Glutamatergic neuron (in vitro differentiated cells): ENCODE results near the gene AAMP. TPM values are rescaled to one million over a fixed set of nuclear protein-coding genes. Genes with fewer than 3 reads are reported as not detected.
A peak's percentile ranks its signal among the peaks of the same experiment; 100 is the strongest.

ENCODE experiments used
- DNase-seq: peaks from one replicate; pipeline ENCODE4 v3.0.0; 2022
- H3K27ac Mint-ChIP-seq: one replicate; pipeline ENCODE4 v1.8.0; 2020; ENCODE audit warnings: mild to moderate bottlenecking, mixed read lengths, inconsistent platforms; ENCODE audit not compliant: unreplicated experiment
- H3K27me3 Mint-ChIP-seq: one replicate; pipeline ENCODE4 v1.8.0; 2020; ENCODE audit warnings: mild to moderate bottlenecking, moderate library complexity, mixed read lengths, inconsistent platforms; ENCODE audit not compliant: unreplicated experiment
- H3K36me3 Mint-ChIP-seq: one replicate; pipeline ENCODE4 v1.8.0; 2020; ENCODE audit warnings: mild to moderate bottlenecking, mixed read lengths, inconsistent platforms; ENCODE audit not compliant: unreplicated experiment
- H3K4me1 Mint-ChIP-seq: one replicate; pipeline ENCODE4 v1.8.0; 2020; ENCODE audit warnings: mild to moderate bottlenecking, low read depth, mixed read lengths, inconsistent platforms; ENCODE audit not compliant: unreplicated experiment
- H3K4me3 Mint-ChIP-seq: one replicate; pipeline ENCODE4 v1.8.0; 2020; ENCODE audit warnings: mild to moderate bottlenecking, mixed read lengths, inconsistent platforms; ENCODE audit not compliant: unreplicated experiment
- H3K9me3 Mint-ChIP-seq: one replicate; pipeline ENCODE4 v1.8.0; 2020; ENCODE audit warnings: mild to moderate bottlenecking, moderate library complexity, mixed read lengths, inconsistent platforms; ENCODE audit not compliant: unreplicated experiment
- CTCF ChIP-seq: fragments of 200-600 bp; sonication (generic); IDR thresholded peaks from one replicate; pipeline ENCODE4 v1.5.0; 2021; ENCODE audit not compliant: partially characterized antibody, unreplicated experiment
- total RNA-seq: library from RNA; stranded (reverse); fragmentation: NEBNext Ultra II Directional; extraction: Animal tissue kit (Norgen Biotek cat#: 25700); gene quantifications from one replicate; pipeline ENCODE4 v1.2.1, GENCODE V29; 2021; ENCODE audit not compliant: unreplicated experiment

AAMP gene
- total RNA-seq, 1 donor from 2014 or later, result 64.6 TPM

GRCh38 chr2:218282173-218282991 lies 12.4 kb upstream of the AAMP start:
- DNase-seq, result no peak
- Mint-ChIP-seq H3K27ac (no peak overlapping the region), H3K4me3 (no peak overlapping the region), H3K36me3 (no peaks in the 10 kb centered on the region), H3K4me1 (peaks cover 15% of the 10 kb centered on the region), H3K27me3 (peaks cover 5% of the 10 kb centered on the region), H3K9me3 (peaks cover 2% of the 10 kb centered on the region)
- TF ChIP-seq CTCF, result no peak

- Mint-ChIP-seq H3K27ac (no peak overlapping the region), H3K9me3 (peaks cover 2% of the 10 kb centered on the region), H3K4me1 (peaks cover 11% of the 10 kb centered on the region), H3K36me3 (no peaks in the 10 kb centered on the region), H3K27me3 (peaks cover 6% of the 10 kb centered on the region), H3K4me3 (peak overlapping the region; percentile 30)
- no peak for TF ChIP-seq CTCF
- DNase-seq, result no peak
Measured at GRCh38 chr2:218281449-218281848, 11.5 kb upstream of the AAMP start.

GRCh38 chr2:218280260-218280870 lies 10.4 kb upstream of the AAMP start:
- peaks cover 16% of the 10 kb centered on the region for H3K4me1 Mint-ChIP-seq
- peaks cover 6% of the 10 kb centered on the region for H3K27me3 Mint-ChIP-seq
- peaks cover 2% of the 10 kb centered on the region for H3K9me3 Mint-ChIP-seq
- H3K36me3 Mint-ChIP-seq, result no peaks in the 10 kb centered on the region
- no peak for TF ChIP-seq CTCF
- H3K27ac Mint-ChIP-seq, result no peak overlapping the region
- no peak overlapping the region for H3K4me3 Mint-ChIP-seq
- DNase-seq, result no peak

GRCh38 chr2:218278531-218279360 lies 8.8 kb upstream of the AAMP start:
- no peak overlapping the region for H3K27ac Mint-ChIP-seq
- H3K9me3 Mint-ChIP-seq, result peaks cover 9% of the 10 kb centered on the region
- no peak overlapping the region for H3K4me3 Mint-ChIP-seq
- no peaks in the 10 kb centered on the region for H3K36me3 Mint-ChIP-seq
- peaks cover 10% of the 10 kb centered on the region for H3K27me3 Mint-ChIP-seq
- peaks cover 30% of the 10 kb centered on the region for H3K4me1 Mint-ChIP-seq
- no peak for TF ChIP-seq CTCF
- no peak for DNase-seq
